Astrocyte of the cerebellum (primary cell): ENCODE measurements around the gene CFAP70.
A peak's percentile ranks its signal among the peaks of the same experiment; 100 is the strongest.

Experiments used
- DNase-seq: peaks from one replicate; pipeline ENCODE4 v3.0.0-alpha.2; 2011; ENCODE audit warnings: low read depth
- H3K4me3 ChIP-seq: 2 replicates; pipeline ENCODE4 v1.5.1; 2011; ENCODE audit warnings: mild to moderate bottlenecking, low read depth, low read length, moderate library complexity
- in situ Hi-C: cut with HindIII; loops from 2 replicates; pipeline ENCODE4 v1.10.0; 2017; ENCODE audit warnings: low sequenced_read_pairs
- TF ChIP-seq, protein P1 (sequence below): IDR thresholded peaks from 2 replicates; pipeline ENCODE4 v1.5.1; 2012; ENCODE audit warnings: low read length, low read depth, moderate library complexity, mild to moderate bottlenecking; ENCODE audit errors: missing control alignments

The CFAP70 gene

DNA sequence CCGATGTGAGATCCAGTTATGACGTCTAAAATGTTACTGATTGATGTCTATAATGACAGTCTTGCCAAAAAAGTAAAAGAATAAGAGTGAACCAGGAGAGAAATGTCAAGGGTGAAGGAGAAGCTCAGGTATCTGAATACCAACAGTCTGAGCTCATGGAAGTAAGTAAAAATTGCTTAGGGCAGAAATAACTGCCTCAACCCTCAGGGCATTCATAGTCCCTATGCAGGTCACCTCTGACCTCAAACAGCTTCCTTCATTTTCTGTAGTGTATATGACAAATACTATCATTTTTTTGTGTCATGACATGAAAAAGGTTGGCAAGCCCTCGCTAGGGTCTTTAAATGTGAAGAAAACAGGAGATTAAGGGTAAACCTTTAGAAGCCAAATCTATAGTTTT lies 65.2 kb downstream of the CFAP70 start:
- in situ Hi-C loops: no loop called here
- H3K4me3 ChIP-seq: no peak overlapping the region
- TF ChIP-seq, protein P1, sequence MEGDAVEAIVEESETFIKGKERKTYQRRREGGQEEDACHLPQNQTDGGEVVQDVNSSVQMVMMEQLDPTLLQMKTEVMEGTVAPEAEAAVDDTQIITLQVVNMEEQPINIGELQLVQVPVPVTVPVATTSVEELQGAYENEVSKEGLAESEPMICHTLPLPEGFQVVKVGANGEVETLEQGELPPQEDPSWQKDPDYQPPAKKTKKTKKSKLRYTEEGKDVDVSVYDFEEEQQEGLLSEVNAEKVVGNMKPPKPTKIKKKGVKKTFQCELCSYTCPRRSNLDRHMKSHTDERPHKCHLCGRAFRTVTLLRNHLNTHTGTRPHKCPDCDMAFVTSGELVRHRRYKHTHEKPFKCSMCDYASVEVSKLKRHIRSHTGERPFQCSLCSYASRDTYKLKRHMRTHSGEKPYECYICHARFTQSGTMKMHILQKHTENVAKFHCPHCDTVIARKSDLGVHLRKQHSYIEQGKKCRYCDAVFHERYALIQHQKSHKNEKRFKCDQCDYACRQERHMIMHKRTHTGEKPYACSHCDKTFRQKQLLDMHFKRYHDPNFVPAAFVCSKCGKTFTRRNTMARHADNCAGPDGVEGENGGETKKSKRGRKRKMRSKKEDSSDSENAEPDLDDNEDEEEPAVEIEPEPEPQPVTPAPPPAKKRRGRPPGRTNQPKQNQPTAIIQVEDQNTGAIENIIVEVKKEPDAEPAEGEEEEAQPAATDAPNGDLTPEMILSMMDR: no peak
- no peak for DNase-seq

DNA sequence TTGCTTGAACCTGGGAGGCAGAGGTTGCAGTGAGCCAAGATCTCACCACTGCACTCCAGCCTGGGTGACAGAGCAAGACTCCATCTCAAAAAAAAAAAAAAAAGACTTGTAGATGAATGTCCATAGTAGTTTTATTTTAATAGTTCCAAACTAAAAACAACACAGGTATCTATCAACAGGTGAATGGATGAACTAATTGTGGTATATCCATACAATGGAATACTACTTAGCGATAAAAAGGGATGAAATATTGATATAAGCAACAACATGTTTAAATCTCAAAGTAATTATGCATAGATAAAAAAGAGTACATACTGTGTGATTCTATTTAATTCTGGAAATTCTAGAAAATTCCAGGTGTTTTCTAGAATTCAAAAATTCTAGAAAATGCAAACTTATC lies 68.7 kb downstream of the CFAP70 start:
- TF ChIP-seq, protein P1: no peak
- in situ Hi-C loops: no loop called here
- no peak for DNase-seq
- no peak overlapping the region for H3K4me3 ChIP-seq

DNA sequence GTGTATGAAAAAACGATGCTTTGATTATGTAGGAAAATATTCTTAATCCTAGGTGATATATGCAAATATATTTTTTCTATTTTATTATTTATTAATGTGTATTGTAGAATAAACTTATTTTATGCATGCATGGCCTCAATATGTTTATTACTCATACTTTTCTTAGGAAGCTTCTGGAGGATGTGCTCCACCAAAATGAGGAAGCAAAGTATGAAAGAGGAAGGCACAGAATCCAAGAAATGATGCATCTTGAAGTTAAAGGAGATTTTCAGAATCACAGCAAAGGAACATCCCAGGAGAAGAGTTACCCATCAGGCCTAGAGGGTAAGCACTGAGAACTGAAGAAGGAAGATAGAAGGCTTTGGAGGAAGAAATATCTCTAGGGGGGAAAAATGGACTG lies 71.2 kb downstream of the CFAP70 start:
- no peak for DNase-seq
- H3K4me3 ChIP-seq: no peak overlapping the region
- in situ Hi-C loops: no loop called here
- TF ChIP-seq, protein P1: no peak

DNA sequence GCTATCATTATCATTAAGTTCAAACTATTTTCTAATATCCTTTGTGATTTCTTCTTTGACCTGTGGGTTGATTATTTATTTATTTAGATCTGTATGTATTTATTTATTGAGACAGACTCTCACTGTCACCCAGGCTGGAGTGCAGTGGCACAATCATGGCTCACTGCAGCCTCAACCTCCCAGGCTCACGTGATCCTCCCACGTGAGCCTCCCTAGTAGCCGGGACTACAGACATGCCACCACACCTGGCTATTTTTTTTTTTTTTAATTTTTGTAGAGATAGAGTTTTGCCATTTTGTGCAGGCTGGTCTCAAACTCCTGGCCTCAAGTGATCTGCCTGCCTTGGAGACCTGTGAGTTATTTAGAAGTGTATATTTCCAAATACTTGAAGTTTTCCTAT lies 77.6 kb downstream of the CFAP70 start:
- TF ChIP-seq, protein P1: no peak
- DNase-seq: no peak
- no peak overlapping the region for H3K4me3 ChIP-seq
- in situ Hi-C loops: no loop called here

DNA sequence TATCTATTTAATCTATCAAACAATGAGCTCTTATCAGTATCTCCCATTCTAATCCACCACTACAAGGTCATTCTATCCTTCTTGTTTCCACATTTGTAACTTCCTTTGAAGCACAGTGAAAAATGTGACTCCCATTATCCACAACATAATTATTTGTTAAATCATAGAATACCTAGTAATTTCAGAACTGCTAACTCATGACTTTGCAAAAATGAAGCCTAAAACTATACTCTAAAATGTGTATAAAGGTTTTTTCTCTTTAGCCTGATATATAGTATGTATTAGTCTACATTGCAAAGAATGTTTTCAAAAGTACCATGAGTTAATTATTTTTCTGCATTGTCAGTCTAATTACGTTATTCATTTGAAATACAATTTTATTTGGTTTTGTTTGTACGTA lies 94.2 kb downstream of the CFAP70 start:
- in situ Hi-C loops: no loop called here
- DNase-seq: no peak
- no peak overlapping the region for H3K4me3 ChIP-seq
- TF ChIP-seq, protein P1: no peak

DNA sequence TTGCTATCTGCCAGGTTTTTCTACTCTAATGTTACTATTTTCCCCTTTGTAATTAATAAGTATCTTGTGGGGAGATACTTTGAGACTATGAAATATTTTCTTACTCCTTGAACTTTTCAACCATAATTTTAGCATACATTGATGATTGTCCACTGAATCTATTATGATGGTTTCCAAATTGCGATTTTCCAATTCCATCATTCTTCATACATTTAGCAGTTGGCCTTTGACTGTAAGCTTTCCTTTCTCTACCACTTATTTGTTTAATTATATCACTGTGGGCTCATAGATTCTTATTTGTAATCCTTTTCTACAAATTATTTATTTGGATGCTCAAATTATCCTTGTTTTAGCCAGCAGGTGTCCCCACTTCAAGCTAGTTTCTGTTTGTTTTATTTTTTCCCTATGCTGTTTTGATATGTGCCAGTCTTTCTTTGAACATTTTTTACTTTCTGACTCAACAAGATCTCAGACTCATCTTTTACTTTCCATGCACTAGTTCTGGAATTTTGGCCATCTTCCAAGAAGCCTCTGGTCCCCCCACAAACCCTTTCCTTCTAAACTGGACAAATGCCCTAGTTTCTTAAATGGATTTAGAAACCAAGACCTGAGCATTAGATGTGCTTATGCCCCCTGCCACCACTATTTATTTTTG lies 94.8 kb downstream of the CFAP70 start:
- TF ChIP-seq, protein P1: peak; percentile 50
- H3K4me3 ChIP-seq: no peak overlapping the region
- in situ Hi-C loops: no loop called here
- no peak for DNase-seq
